Caco-2 (cell line): Measurements from ENCODE around the gene APLF. TPM values are rescaled to one million over a fixed set of nuclear protein-coding genes. Genes with fewer than 3 reads are reported as not detected.

Experiments
- BruUV-seq: library from RNA; stranded (reverse); fragments of 400-500 nt; replicated peaks from 2 replicates; lab custom pipeline; 2021; lab: Mats Ljungman, UMichigan
- CTCF ChIA-PET: fragments of 300-600 bp; sonication (Branson Sonifier 250); formaldehyde crosslinking; loops from one replicate; lab custom pipeline; 2022; ENCODE audit warnings: antibody characterized with exemption; lab: Charles Lee
- POLR2A ChIA-PET: fragments of 300-600 bp; sonication (Branson Sonifier 250); formaldehyde crosslinking; loops from one replicate; lab custom pipeline; 2022; ENCODE audit warnings: antibody characterized with exemption; lab: Charles Lee
- DNase-seq, 2 experiments: peaks; one replicate each; pipeline versions ENCODE4 v3.0.0 to v3.0.0-alpha.2; 2020 to 2022
- H3K27me3 ChIP-seq: replicated peaks from 2 replicates; pipeline ENCODE4 v1.6.0; 2011; ENCODE audit warnings: low read length; ENCODE audit not compliant: control insufficient read depth, insufficient read depth
- H3K36me3 ChIP-seq: 2 replicates; pipeline ENCODE4 v1.5.1; 2011; ENCODE audit warnings: low read length; ENCODE audit not compliant: control insufficient read depth, insufficient read depth
- H3K4me1 ChIP-seq: fragments of 250-450 bp; sonication (Bioruptor Pico); 2 replicates; pipeline ENCODE4 v1.5.1; 2020; ENCODE audit warnings: mild to moderate bottlenecking
- H3K4me3 ChIP-seq: 2 replicates; pipeline ENCODE4 v1.5.1; 2011; ENCODE audit warnings: low read depth, mild to moderate bottlenecking, control low read depth, low read length
- H3K9me3 ChIP-seq: fragments of 250-450 bp; sonication (Bioruptor Pico); 2 replicates; pipeline ENCODE4 v1.5.1; 2020; ENCODE audit warnings: mild to moderate bottlenecking, moderate library complexity
- H3K27ac Mint-ChIP-seq: one replicate; pipeline ENCODE4 v1.8.0; 2022; ENCODE audit warnings: mixed read lengths; ENCODE audit not compliant: unreplicated experiment
- H3K27me3 Mint-ChIP-seq: one replicate; pipeline ENCODE4 v1.8.0; 2022; ENCODE audit warnings: mixed read lengths; ENCODE audit not compliant: insufficient read depth, unreplicated experiment
- H3K36me3 Mint-ChIP-seq: one replicate; pipeline ENCODE4 v1.8.0; 2022; ENCODE audit warnings: mild to moderate bottlenecking, mixed read lengths; ENCODE audit not compliant: insufficient read depth, unreplicated experiment
- H3K4me1 Mint-ChIP-seq: one replicate; pipeline ENCODE4 v1.8.0; 2022; ENCODE audit warnings: low read depth, mixed read lengths; ENCODE audit not compliant: unreplicated experiment
- H3K4me3 Mint-ChIP-seq: one replicate; pipeline ENCODE4 v1.8.0; 2022; ENCODE audit warnings: mild to moderate bottlenecking, moderate library complexity, mixed read lengths; ENCODE audit not compliant: unreplicated experiment
- H3K9me3 Mint-ChIP-seq: one replicate; pipeline ENCODE4 v1.8.0; 2022; ENCODE audit warnings: mixed read lengths; ENCODE audit not compliant: unreplicated experiment
- intact Hi-C: fragments of 100-400 bp; cut with micrococcal nuclease; formaldehyde crosslinking; loops from one replicate; pipeline ENCODE4 v1.10.0; 2022; ENCODE audit not compliant: unreplicated experiment
- total RNA-seq: library from RNA; stranded (reverse); gene quantifications from 2 replicates; pipeline ENCODE4 v1.2.3, GENCODE V29; 2022
- TF ChIP-seq, protein P1 (sequence below), 2 experiments: fragments of 200-600 bp in 1 of 2; IDR thresholded peaks; 1 replicate in 1 of 2; 2 replicates in 1 of 2; pipeline versions ENCODE4 v1.5.1 to v1.8.0; 2011 to 2022; ENCODE audit warnings: antibody characterized with exemption in 1 of 2, control low read depth in 1 of 2, inconsistent platforms in 1 of 2, low read depth in 1 of 2, low read length in 1 of 2, mild to moderate bottlenecking in 1 of 2, moderate library complexity in 1 of 2; ENCODE audit not compliant: insufficient read depth in 1 of 2, severe bottlenecking in 1 of 2, unreplicated experiment in 1 of 2

The APLF gene
- total RNA-seq, 1 experiment from 2014 or later, result 3.9 TPM

DNA sequence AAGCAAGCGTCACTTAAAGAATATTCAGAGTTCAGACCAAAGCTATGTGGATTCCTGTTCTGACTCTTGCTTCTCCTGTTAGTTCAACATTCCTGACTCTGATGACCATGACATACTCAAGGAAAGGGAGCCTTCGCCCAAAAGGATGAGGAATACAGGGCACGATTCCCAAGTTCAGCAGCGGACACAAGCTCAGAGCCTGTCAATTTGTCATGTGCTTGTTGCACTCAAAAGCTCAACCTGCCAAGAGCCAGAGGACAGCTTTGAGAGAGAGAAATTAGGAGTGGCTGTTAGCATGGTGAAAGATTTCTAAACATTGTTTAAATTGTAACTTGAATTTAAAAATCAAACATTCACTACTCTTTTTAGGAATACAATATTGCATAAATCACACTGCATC, 33.3 kb downstream of the APLF start:
- no peaks in the 10 kb centered on the region for H3K36me3 ChIP-seq
- Mint-ChIP-seq H3K27me3 (no peaks in the 10 kb centered on the region), H3K4me3 (no peak overlapping the region), H3K4me1 (no peaks in the 10 kb centered on the region), H3K9me3 (peaks cover 10% of the 10 kb centered on the region), H3K27ac (no peak overlapping the region), H3K36me3 (no peaks in the 10 kb centered on the region)
- 0 out of 2 replicates have a peak, but pooled peaks cover 4% of the 10 kb centered on the region for H3K9me3 ChIP-seq
- TF ChIP-seq, protein P1, sequence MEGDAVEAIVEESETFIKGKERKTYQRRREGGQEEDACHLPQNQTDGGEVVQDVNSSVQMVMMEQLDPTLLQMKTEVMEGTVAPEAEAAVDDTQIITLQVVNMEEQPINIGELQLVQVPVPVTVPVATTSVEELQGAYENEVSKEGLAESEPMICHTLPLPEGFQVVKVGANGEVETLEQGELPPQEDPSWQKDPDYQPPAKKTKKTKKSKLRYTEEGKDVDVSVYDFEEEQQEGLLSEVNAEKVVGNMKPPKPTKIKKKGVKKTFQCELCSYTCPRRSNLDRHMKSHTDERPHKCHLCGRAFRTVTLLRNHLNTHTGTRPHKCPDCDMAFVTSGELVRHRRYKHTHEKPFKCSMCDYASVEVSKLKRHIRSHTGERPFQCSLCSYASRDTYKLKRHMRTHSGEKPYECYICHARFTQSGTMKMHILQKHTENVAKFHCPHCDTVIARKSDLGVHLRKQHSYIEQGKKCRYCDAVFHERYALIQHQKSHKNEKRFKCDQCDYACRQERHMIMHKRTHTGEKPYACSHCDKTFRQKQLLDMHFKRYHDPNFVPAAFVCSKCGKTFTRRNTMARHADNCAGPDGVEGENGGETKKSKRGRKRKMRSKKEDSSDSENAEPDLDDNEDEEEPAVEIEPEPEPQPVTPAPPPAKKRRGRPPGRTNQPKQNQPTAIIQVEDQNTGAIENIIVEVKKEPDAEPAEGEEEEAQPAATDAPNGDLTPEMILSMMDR (IDR thresholded peaks at IDR 0.05; ENCODE audit: insufficient read depth in 1 of 2, low read depth in 1 of 2, low read length in 1 of 2, severe bottlenecking in 1 of 2, unreplicated experiment in 1 of 2), result no peak
- H3K4me1 ChIP-seq, result peaks cover 5% of the 10 kb centered on the region; the same call in 1 of the 2 replicates
- BruUV-seq, result no TSS peak
- no peak overlapping the region for H3K4me3 ChIP-seq
- intact Hi-C loops, result no loop called here
- DNase-seq, result no peak
- ChIA-PET POLR2A (no interaction called here), CTCF (no interaction called here)
- H3K27me3 ChIP-seq, result no peaks in the 10 kb centered on the region

- intact Hi-C loops, result no loop called here
- Mint-ChIP-seq H3K36me3 (no peaks in the 10 kb centered on the region), H3K27ac (no peak overlapping the region), H3K9me3 (peaks cover 5% of the 10 kb centered on the region), H3K27me3 (no peaks in the 10 kb centered on the region), H3K4me1 (no peaks in the 10 kb centered on the region), H3K4me3 (no peak overlapping the region)
- ChIA-PET POLR2A (no interaction called here), CTCF (no interaction called here)
- Histone ChIP-seq H3K4me3 (no peak overlapping the region), H3K4me1 (peaks cover 6% of the 10 kb centered on the region; the same call in 1 of the 2 replicates), H3K9me3 (0 out of 2 replicates have a peak, but pooled peaks cover 2% of the 10 kb centered on the region), H3K36me3 (no peaks in the 10 kb centered on the region), H3K27me3 (no peaks in the 10 kb centered on the region)
- TF ChIP-seq, protein P1 (IDR thresholded peaks at IDR 0.05; ENCODE audit: insufficient read depth in 1 of 2, low read depth in 1 of 2, low read length in 1 of 2, severe bottlenecking in 1 of 2, unreplicated experiment in 1 of 2), result no peak
- no TSS peak for BruUV-seq
- no peak for DNase-seq
These were observed 34.4 kb downstream of the APLF start for GRCh38 chr2:68501768-68502167.

DNA sequence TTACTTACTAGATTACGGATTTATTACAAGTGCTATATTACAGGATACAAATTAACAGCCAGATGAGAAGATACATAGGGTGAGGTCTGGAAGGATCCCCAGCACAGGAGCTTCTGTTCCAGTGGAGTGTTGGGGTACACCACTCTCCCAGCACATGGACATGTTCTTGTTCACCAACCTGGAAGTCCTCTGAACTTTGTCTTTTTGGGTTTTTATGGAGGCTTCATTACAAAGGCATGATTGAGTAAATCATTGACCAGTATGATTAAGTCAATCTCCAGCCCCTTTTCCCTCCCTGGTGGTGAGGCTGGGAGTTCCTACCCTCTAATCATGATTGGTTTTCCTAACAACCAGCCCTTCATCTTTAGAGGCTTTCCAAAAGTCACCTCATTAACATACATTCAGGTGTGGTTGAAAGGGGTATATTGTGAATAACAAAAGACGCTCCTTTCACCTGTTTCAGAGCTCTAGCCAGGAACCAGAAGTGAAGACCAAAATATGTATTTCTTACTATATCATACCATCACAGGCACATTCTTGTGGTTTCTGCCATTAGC, 38.3 kb downstream of the APLF start:
- Mint-ChIP-seq H3K9me3 (no peaks in the 10 kb centered on the region), H3K27me3 (no peaks in the 10 kb centered on the region), H3K4me1 (no peaks in the 10 kb centered on the region), H3K4me3 (no peak overlapping the region), H3K36me3 (no peaks in the 10 kb centered on the region), H3K27ac (no peak overlapping the region)
- Histone ChIP-seq H3K9me3 (no peaks in the 10 kb centered on the region), H3K36me3 (no peaks in the 10 kb centered on the region), H3K27me3 (no peaks in the 10 kb centered on the region), H3K4me3 (no peak overlapping the region), H3K4me1 (peaks cover 6% of the 10 kb centered on the region; the same call in 1 of the 2 replicates)
- intact Hi-C loops, result no loop called here
- no peak for DNase-seq
- ChIA-PET CTCF (no interaction called here), POLR2A (no interaction called here)
- BruUV-seq, result no TSS peak
- TF ChIP-seq, protein P1 (IDR thresholded peaks at IDR 0.05; ENCODE audit: insufficient read depth in 1 of 2, low read depth in 1 of 2, low read length in 1 of 2, severe bottlenecking in 1 of 2, unreplicated experiment in 1 of 2), result no peak
